HAP-1 (cell line): Measurements from ENCODE around the gene PCDHGB6.
"Not testable (repeated sequence)": the region's sequence is repeated elsewhere in the genome, so short reads cannot be mapped to it uniquely, and the experiment has no call there.

Experiments
- DNase-seq, 2 experiments: peaks; one replicate each; pipeline ENCODE4 v3.0.0-alpha.2; 2016 to 2020; ENCODE audit warnings: low spot score in 2 of 2
- H3K27me3 ChIP-seq: fragments of 250-450 bp; sonication (Bioruptor Pico); 2 replicates; pipeline ENCODE4 v1.5.1; 2020; ENCODE audit warnings: low read depth, mild to moderate bottlenecking, moderate library complexity
- H3K36me3 ChIP-seq: fragments of 250-450 bp; sonication (Bioruptor Pico); replicated peaks from 2 replicates; pipeline ENCODE4 v1.5.1; 2020; ENCODE audit warnings: mild to moderate bottlenecking
- H3K4me1 ChIP-seq: fragments of 250-450 bp; sonication (Bioruptor Pico); 2 replicates; pipeline ENCODE4 v1.5.1; 2020; ENCODE audit warnings: mild to moderate bottlenecking
- H3K4me3 ChIP-seq: fragments of 250-450 bp; sonication (Bioruptor Pico); 2 replicates; pipeline ENCODE4 v1.5.1; 2020; ENCODE audit warnings: mild to moderate bottlenecking, moderate library complexity
- H3K9me3 ChIP-seq: fragments of 250-450 bp; sonication (Bioruptor Pico); 2 replicates; pipeline ENCODE4 v1.5.1; 2020; ENCODE audit warnings: mild to moderate bottlenecking, moderate library complexity
- in situ Hi-C: fragments of 300-500 bp; cut with MboI; formaldehyde crosslinking; loops from 3 replicates; pipeline ENCODE4 v1.14.3; 2020; ENCODE audit warnings: low sequenced_read_pairs, inconsistent platforms, mixed read lengths

The PCDHGB6 gene

DNA sequence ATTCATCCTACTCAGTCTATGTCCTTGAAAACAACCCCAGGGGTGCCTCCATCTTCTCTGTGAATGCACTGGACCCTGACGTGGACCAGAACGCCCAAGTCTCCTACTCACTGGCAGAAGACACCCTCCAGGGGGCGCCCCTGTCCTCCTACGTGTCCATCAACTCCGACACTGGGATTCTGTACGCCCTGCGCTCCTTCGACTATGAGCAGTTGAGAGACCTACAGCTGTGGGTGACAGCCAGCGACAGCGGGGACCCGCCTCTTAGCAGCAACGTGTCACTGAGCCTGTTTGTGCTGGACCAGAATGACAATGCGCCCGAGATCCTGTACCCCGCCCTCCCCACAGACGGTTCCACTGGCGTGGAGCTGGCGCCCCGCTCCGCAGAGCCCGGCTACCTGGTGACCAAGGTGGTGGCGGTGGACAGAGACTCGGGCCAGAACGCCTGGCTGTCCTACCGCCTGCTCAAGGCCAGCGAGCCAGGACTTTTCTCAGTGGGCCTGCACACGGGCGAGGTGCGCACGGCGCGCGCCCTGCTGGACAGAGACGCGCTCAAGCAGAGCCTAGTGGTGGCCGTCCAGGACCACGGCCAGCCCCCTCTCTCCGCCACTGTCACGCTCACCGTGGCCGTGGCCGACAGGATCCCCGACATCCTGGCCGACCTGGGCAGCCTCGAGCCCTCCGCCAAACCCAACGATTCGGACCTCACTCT, 32.2 kb upstream of the PCDHGB6 start:
- H3K4me1 ChIP-seq, H3K36me3 ChIP-seq, in situ Hi-C loops, H3K9me3 ChIP-seq, H3K4me3 ChIP-seq, H3K27me3 ChIP-seq: not testable (repeated sequence)
- DNase-seq, result peak in 1 of 2 experiments; percentile 24

GRCh38 chr5:141382469-141383294, 25.1 kb upstream of the PCDHGB6 start, which contains the start of gene PCDHGA7:
Gene PCDHGA7 (plus strand): TSS chr5:141382742. CDS start chr5:141382900, 158 bp downstream.
- Histone ChIP-seq H3K9me3 (no peaks in the 10 kb centered on the region), H3K36me3 (no peaks in the 10 kb centered on the region), H3K27me3 (no peaks in the 10 kb centered on the region), H3K4me1 (no peaks in the 10 kb centered on the region), H3K4me3 (no peak within 1 kb of the TSS)
- DNase-seq, result no peak
- in situ Hi-C loops, result no loop called here

- DNase-seq, result no peak
- H3K36me3 ChIP-seq, result no peaks in the 10 kb centered on the region
- H3K4me3 ChIP-seq, result no peak overlapping the region
- H3K4me1 ChIP-seq, result no peaks in the 10 kb centered on the region
- H3K27me3 ChIP-seq, result no peaks in the 10 kb centered on the region
- H3K9me3 ChIP-seq, result no peaks in the 10 kb centered on the region
- in situ Hi-C loops, result no loop called here
Observed at GRCh38 chr5:141383345-141383744, 24.5 kb upstream of the PCDHGB6 start.

DNA sequence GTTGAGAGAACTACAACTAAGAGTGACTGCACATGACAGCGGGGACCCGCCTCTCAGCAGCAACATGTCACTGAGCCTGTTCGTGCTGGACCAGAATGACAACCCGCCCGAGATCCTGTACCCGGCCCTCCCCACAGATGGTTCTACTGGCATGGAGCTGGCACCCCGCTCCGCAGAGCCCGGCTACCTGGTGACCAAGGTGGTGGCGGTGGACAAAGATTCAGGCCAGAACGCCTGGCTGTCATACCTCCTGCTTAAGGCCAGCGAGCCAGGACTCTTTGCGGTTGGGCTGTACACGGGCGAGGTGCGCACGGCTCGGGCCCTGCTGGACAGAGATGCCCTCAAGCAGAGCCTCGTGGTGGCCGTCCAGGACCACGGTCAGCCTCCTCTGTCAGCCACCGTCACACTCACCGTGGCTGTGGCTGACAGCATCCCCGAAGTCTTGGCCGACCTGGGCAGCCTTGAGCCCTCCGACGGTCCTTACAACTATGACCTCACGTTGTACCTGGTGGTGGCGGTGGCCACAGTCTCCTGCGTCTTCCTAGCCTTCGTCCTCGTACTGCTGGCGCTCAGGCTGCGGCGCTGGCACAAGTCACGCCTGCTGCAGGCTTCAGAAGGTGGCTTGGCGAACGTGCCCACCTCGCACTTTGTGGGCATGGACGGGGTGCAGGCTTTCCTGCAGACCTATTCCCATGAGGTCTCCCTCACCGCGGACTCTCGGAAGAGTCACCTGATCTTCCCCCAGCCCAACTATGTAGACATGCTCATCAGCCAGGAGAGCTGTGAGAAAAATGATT, 23.2 kb upstream of the PCDHGB6 start:
- H3K36me3 ChIP-seq, result no peaks in the 10 kb centered on the region
- H3K4me1 ChIP-seq, result no peaks in the 10 kb centered on the region
- no peaks in the 10 kb centered on the region for H3K27me3 ChIP-seq
- no peak for DNase-seq
- H3K4me3 ChIP-seq, result no peak overlapping the region
- H3K9me3 ChIP-seq, result no peaks in the 10 kb centered on the region
- in situ Hi-C loops, result no loop called here

- H3K27me3 ChIP-seq, H3K9me3 ChIP-seq, in situ Hi-C loops, H3K4me1 ChIP-seq, DNase-seq, H3K36me3 ChIP-seq, H3K4me3 ChIP-seq: not testable (repeated sequence)
Observed at GRCh38 chr5:141387557-141388311, 20.1 kb upstream of the PCDHGB6 start, which contains the start of gene PCDHGB4. Gene PCDHGB4 (plus strand): TSS chr5:141387698. CDS start chr5:141387885, 187 bp downstream.

DNA sequence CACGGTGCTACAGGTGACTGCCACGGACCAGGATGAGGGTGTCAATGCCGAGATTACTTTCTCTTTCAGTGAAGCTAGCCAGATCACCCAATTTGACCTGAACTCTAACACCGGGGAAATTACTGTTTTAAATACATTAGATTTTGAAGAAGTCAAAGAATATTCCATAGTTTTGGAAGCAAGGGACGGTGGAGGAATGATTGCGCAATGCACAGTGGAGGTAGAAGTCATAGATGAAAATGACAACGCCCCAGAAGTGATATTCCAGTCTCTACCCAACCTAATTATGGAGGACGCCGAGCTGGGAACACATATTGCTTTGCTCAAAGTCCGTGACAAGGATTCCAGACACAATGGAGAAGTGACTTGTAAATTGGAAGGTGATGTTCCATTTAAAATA, 19.2 kb upstream of the PCDHGB6 start:
- Histone ChIP-seq H3K4me1 (no peaks in the 10 kb centered on the region), H3K27me3 (no peaks in the 10 kb centered on the region), H3K36me3 (no peaks in the 10 kb centered on the region), H3K4me3 (no peak overlapping the region), H3K9me3 (no peaks in the 10 kb centered on the region)
- no peak for DNase-seq
- in situ Hi-C loops, result no loop called here

DNA sequence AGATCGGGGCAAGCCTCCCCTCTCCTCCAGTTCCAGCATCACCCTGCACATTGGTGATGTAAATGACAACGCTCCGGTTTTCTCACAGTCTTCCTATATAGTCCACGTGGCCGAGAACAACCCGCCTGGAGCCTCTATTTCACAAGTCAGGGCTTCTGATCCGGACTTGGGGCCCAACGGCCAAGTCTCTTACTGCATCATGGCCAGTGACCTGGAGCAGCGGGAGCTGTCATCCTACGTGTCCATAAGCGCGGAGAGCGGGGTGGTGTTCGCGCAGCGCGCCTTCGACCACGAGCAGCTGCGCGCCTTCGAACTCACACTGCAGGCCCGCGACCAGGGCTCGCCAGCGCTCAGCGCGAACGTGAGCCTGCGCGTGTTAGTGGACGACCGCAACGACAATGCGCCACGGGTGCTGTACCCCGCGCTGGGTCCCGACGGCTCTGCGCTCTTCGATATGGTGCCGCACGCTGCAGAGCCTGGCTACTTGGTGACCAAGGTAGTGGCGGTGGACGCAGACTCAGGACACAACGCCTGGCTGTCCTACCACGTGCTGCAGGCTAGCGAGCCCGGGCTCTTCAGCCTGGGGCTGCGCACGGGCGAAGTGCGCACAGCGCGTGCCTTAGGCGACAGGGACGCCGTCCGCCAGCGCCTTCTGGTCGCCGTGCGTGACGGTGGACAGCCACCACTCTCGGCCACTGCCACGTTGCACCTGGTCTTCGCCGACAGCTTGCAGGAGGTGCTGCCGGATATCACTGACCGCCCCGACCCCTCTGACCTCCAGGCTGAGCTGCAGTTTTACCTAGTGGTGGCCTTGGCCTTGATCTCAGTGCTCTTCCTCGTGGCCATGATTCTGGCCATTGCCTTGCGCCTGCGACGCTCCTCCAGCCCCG, 18.4 kb upstream of the PCDHGB6 start:
- Histone ChIP-seq H3K36me3 (no peaks in the 10 kb centered on the region), H3K27me3 (no peaks in the 10 kb centered on the region), H3K4me3 (no peak overlapping the region), H3K4me1 (no peaks in the 10 kb centered on the region), H3K9me3 (no peaks in the 10 kb centered on the region)
- no peak for DNase-seq
- in situ Hi-C loops, result no loop called here

- Histone ChIP-seq H3K4me3 (no peak within 1 kb of the TSS), H3K36me3 (no peaks in the 10 kb centered on the region), H3K27me3 (no peaks in the 10 kb centered on the region), H3K4me1 (no peaks in the 10 kb centered on the region), H3K9me3 (no peaks in the 10 kb centered on the region)
- in situ Hi-C loops, result no loop called here
- DNase-seq, result no peak
Observed at GRCh38 chr5:141392429-141393198, 15.2 kb upstream of the PCDHGB6 start, which contains the start of gene PCDHGA8. Gene PCDHGA8 (plus strand): TSS chr5:141392633. CDS start chr5:141392814, 181 bp downstream.

- Histone ChIP-seq H3K9me3 (no peaks in the 10 kb centered on the region), H3K4me3 (no peak overlapping the region), H3K27me3 (no peaks in the 10 kb centered on the region), H3K4me1 (no peaks in the 10 kb centered on the region), H3K36me3 (no peaks in the 10 kb centered on the region)
- DNase-seq, result no peak
- in situ Hi-C loops, result no loop called here
Observed at GRCh38 chr5:141393267-141393666, 14.6 kb upstream of the PCDHGB6 start.

GRCh38 chr5:141394401-141395187, 13.2 kb upstream of the PCDHGB6 start:
- H3K9me3 ChIP-seq, H3K4me1 ChIP-seq, in situ Hi-C loops, H3K27me3 ChIP-seq, DNase-seq, H3K36me3 ChIP-seq, H3K4me3 ChIP-seq: not testable (repeated sequence)

GRCh38 chr5:141397756-141398551, 9.9 kb upstream of the PCDHGB6 start, which contains the start of gene PCDHGB5:
Gene PCDHGB5 (plus strand): TSS chr5:141397947. CDS start chr5:141398128, 181 bp downstream.
- H3K4me3 ChIP-seq, H3K4me1 ChIP-seq, H3K9me3 ChIP-seq, in situ Hi-C loops, H3K27me3 ChIP-seq, H3K36me3 ChIP-seq: not testable (repeated sequence)
- peak in 1 of 2 experiments; percentile 6 for DNase-seq
